AG04449 (cell line): ENCODE data around the gene GSS.
"Not testable (repeated sequence)": the region's sequence is repeated elsewhere in the genome, so short reads cannot be mapped to it uniquely, and the experiment has no call there.

Experiments
- CTCF ChIA-PET: fragments of 350-600 bp; formaldehyde crosslinking; extraction: SDS; loops from one replicate; lab custom pipeline; 2021; ENCODE audit warnings: antibody characterized with exemption; lab: Yijun Ruan, JAX
- POLR2A ChIA-PET: fragments of 400-600, 350-600 bp; formaldehyde crosslinking; extraction: SDS; loops from one replicate; lab custom pipeline; 2020; ENCODE audit warnings: antibody characterized with exemption, inconsistent platforms; lab: Yijun Ruan, JAX
- DNase-seq: peaks from one replicate; pipeline ENCODE4 v3.0.0-alpha.2; 2010; ENCODE audit warnings: low read depth, low spot score
- H3K4me3 ChIP-seq: 2 replicates; pipeline ENCODE4 v1.5.1; 2011; ENCODE audit warnings: low read depth, mild to moderate bottlenecking, control low read depth, low read length
- CTCF ChIP-seq: IDR thresholded peaks from one replicate; pipeline ENCODE4 v1.5.1; 2011; ENCODE audit warnings: mild to moderate bottlenecking, moderate library complexity, low read length, control low read depth, inconsistent platforms; ENCODE audit not compliant: insufficient read depth; ENCODE audit errors: missing control alignments

Gene GSS

GRCh38 chr20:34915131-34915530 lies 40.5 kb downstream of the GSS start:
- TF ChIP-seq CTCF = no peak
- ChIA-PET POLR2A (no interaction called here), CTCF (interaction anchor here (0.9 kb wide), 1 partner anchor 10 kb away, joined by 3 read pairs; no protein-coding TSS in a partner anchor)
- H3K4me3 ChIP-seq = no peak overlapping the region
- no peak for DNase-seq

- no peak overlapping the region for H3K4me3 ChIP-seq
- ChIA-PET CTCF (interaction anchor here (0.9 kb wide), 1 partner anchor 36 kb away, joined by 4 read pairs; no protein-coding TSS in a partner anchor), POLR2A (no interaction called here)
- TF ChIP-seq CTCF = no peak
- DNase-seq = peak; percentile 60
These were observed 47.8 kb downstream of the GSS start for GRCh38 chr20:34907616-34908469.

- ChIA-PET CTCF (interaction anchor here (1.8 kb wide), 1 partner anchor 32 kb away, joined by 7 read pairs; the partner anchor contains the start of gene GGT7), POLR2A (no interaction called here)
- no peak for DNase-seq
- no peak overlapping the region for H3K4me3 ChIP-seq
- no peak for TF ChIP-seq CTCF
These were observed 51.4 kb downstream of the GSS start for GRCh38 chr20:34904202-34904621.

GRCh38 chr20:34898731-34899130 lies 56.9 kb downstream of the GSS start:
- DNase-seq, CTCF ChIA-PET: not testable (repeated sequence)
- POLR2A ChIA-PET = interaction anchor here (0.6 kb wide), 1 partner anchor 270 kb away, joined by 4 read pairs; no protein-coding TSS in a partner anchor

GRCh38 chr20:34898129-34898528 lies 57.5 kb downstream of the GSS start:
- POLR2A ChIA-PET = interaction anchor here (0.6 kb wide), 1 partner anchor 270 kb away, joined by 4 read pairs; no protein-coding TSS in a partner anchor
- DNase-seq, CTCF ChIA-PET, H3K4me3 ChIP-seq: not testable (repeated sequence)

More at GRCh38 chr20:34898731-34899130, 56.9 kb downstream of the GSS start:
- H3K4me3 ChIP-seq = not testable (repeated sequence)

- ChIA-PET POLR2A (no interaction called here), CTCF (no interaction called here)
- no peak for DNase-seq
- H3K4me3 ChIP-seq = no peak overlapping the region
- no peak for TF ChIP-seq CTCF
These were observed 59.5 kb downstream of the GSS start for GRCh38 chr20:34896086-34896621.

GRCh38 chr20:34895465-34895864 lies 60.1 kb downstream of the GSS start:
- ChIA-PET CTCF (no interaction called here), POLR2A (no interaction called here)
- no peak overlapping the region for H3K4me3 ChIP-seq
- TF ChIP-seq CTCF = no peak
- no peak for DNase-seq
